MM.1S (cell line): ENCODE data around the gene RPTOR.

ENCODE experiments used
- DNase-seq: peaks from one replicate; pipeline ENCODE4 v3.0.0-alpha.2; 2015
- H2AFZ ChIP-seq: fragments of 300-600 bp; sonication (generic); 2 replicates; pipeline ENCODE4 v1.6.0; 2016; ENCODE audit warnings: antibody characterized with exemption, low read length
- H3F3A ChIP-seq: fragments of 300-600 bp; sonication (generic); 2 replicates; pipeline ENCODE4 v1.6.1; 2016; ENCODE audit warnings: mild to moderate bottlenecking, antibody characterized with exemption, low read length, moderate library complexity, mixed read lengths; ENCODE audit not compliant: insufficient read depth
- H3K27ac ChIP-seq: fragments of 300-600 bp; sonication (generic); 2 replicates; pipeline ENCODE4 v1.5.1; 2016; ENCODE audit warnings: mild to moderate bottlenecking, low read length
- H3K27me3 ChIP-seq: fragments of 300-600 bp; sonication (generic); replicated peaks from 2 replicates; pipeline ENCODE4 v1.6.0; 2016; ENCODE audit warnings: low read length; ENCODE audit not compliant: insufficient read depth
- H3K36me3 ChIP-seq: fragments of 300-600 bp; sonication (generic); replicated peaks from 2 replicates; pipeline ENCODE4 v1.6.1; 2016; ENCODE audit warnings: mild to moderate bottlenecking, low read length, mixed read lengths; ENCODE audit not compliant: insufficient read depth
- H3K4me1 ChIP-seq: fragments of 300-600 bp; sonication (generic); 2 replicates; pipeline ENCODE4 v1.6.1; 2016; ENCODE audit warnings: low read length, mixed read lengths
- H3K4me2 ChIP-seq: fragments of 300-600 bp; sonication (generic); 2 replicates; pipeline ENCODE4 v1.6.0; 2016; ENCODE audit warnings: low read depth, low read length
- H3K4me3 ChIP-seq: fragments of 300-600 bp; sonication (generic); 2 replicates; pipeline ENCODE4 v1.5.1; 2016; ENCODE audit warnings: low read length, mixed read lengths
- H3K79me2 ChIP-seq: fragments of 300-600 bp; sonication (generic); 2 replicates; pipeline ENCODE4 v1.6.1; 2016; ENCODE audit warnings: mixed run types, low read length, mixed read lengths
- H3K9ac ChIP-seq: fragments of 300-600 bp; sonication (generic); 2 replicates; pipeline ENCODE4 v1.6.1; 2016; ENCODE audit warnings: low read length, mixed read lengths
- H3K9me2 ChIP-seq: fragments of 300-600 bp; sonication (generic); replicated peaks from 2 replicates; pipeline ENCODE4 v1.6.1; 2016; ENCODE audit warnings: mild to moderate bottlenecking, low read length, mixed read lengths; ENCODE audit not compliant: insufficient read depth
- H3K9me3 ChIP-seq: fragments of 300-600 bp; sonication (generic); replicated peaks from 2 replicates; pipeline ENCODE4 v1.6.1; 2016; ENCODE audit warnings: mild to moderate bottlenecking, low read length, mixed read lengths; ENCODE audit not compliant: insufficient read depth
- H4K20me1 ChIP-seq: fragments of 300-600 bp; sonication (generic); 2 replicates; pipeline ENCODE4 v1.6.1; 2016; ENCODE audit warnings: mild to moderate bottlenecking, low read length, moderate library complexity, mixed read lengths; ENCODE audit not compliant: insufficient read depth
- EZH2 ChIP-seq: fragments of 300-600 bp; sonication (generic); optimal IDR thresholded peaks from 2 replicates; pipeline ENCODE3; 2017; ENCODE audit warnings: low read depth, mild to moderate bottlenecking, antibody characterized with exemption, low read length, mixed read lengths
- EZH2phosphoT487 ChIP-seq: fragments of 300-600 bp; sonication (generic); IDR thresholded peaks from 2 replicates; pipeline ENCODE4 v1.6.1; 2018; ENCODE audit warnings: antibody characterized with exemption, low read length
- TF ChIP-seq, protein P1 (sequence below): fragments of 300-600 bp; sonication (generic); IDR thresholded peaks from 2 replicates; pipeline ENCODE4 v1.5.1; 2016; ENCODE audit warnings: antibody characterized with exemption, low read length, mixed read lengths

The RPTOR gene

GRCh38 chr17:80825471-80826345, 281.1 kb downstream of the RPTOR start:
- Histone ChIP-seq H3K27ac (no peak overlapping the region), H3K4me1 (peaks cover 8% of the 10 kb centered on the region; the same call in 1 of the 2 replicates), H2AFZ (no peak overlapping the region), H3K9me2 (no peaks in the 10 kb centered on the region), H3F3A (no peaks in the 10 kb centered on the region), H4K20me1 (no peaks in the 10 kb centered on the region), H3K4me3 (no peak overlapping the region), H3K79me2 (no peaks in the 10 kb centered on the region), H3K9ac (no peak overlapping the region), H3K4me2 (no peak overlapping the region), H3K36me3 (no peaks in the 10 kb centered on the region), H3K27me3 (no peaks in the 10 kb centered on the region), H3K9me3 (no peaks in the 10 kb centered on the region)
- no peak for TF ChIP-seq EZH2phosphoT487
- TF ChIP-seq, protein P1, sequence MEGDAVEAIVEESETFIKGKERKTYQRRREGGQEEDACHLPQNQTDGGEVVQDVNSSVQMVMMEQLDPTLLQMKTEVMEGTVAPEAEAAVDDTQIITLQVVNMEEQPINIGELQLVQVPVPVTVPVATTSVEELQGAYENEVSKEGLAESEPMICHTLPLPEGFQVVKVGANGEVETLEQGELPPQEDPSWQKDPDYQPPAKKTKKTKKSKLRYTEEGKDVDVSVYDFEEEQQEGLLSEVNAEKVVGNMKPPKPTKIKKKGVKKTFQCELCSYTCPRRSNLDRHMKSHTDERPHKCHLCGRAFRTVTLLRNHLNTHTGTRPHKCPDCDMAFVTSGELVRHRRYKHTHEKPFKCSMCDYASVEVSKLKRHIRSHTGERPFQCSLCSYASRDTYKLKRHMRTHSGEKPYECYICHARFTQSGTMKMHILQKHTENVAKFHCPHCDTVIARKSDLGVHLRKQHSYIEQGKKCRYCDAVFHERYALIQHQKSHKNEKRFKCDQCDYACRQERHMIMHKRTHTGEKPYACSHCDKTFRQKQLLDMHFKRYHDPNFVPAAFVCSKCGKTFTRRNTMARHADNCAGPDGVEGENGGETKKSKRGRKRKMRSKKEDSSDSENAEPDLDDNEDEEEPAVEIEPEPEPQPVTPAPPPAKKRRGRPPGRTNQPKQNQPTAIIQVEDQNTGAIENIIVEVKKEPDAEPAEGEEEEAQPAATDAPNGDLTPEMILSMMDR = no peak
- no peak for TF ChIP-seq EZH2
- DNase-seq = no peak

- no peaks in the 10 kb centered on the region for H3K79me2 ChIP-seq
- TF ChIP-seq, protein P1 = no peak
- H4K20me1 ChIP-seq = no peaks in the 10 kb centered on the region
- H3K9me2 ChIP-seq = no peaks in the 10 kb centered on the region
- no peaks in the 10 kb centered on the region for H3K36me3 ChIP-seq
- no peaks in the 10 kb centered on the region for H3K27me3 ChIP-seq
- no peaks in the 10 kb centered on the region for H3F3A ChIP-seq
- H3K9me3 ChIP-seq = no peaks in the 10 kb centered on the region
- peaks cover 8% of the 10 kb centered on the region; the same call in 1 of the 2 replicates for H3K4me1 ChIP-seq
- H3K9ac ChIP-seq = no peak overlapping the region
- H2AFZ ChIP-seq = no peak overlapping the region
- DNase-seq = no peak
- no peak overlapping the region for H3K4me3 ChIP-seq
- no peak overlapping the region for H3K4me2 ChIP-seq
- H3K27ac ChIP-seq = no peak overlapping the region
Measured at GRCh38 chr17:80826346-80826954, 281.8 kb downstream of the RPTOR start.

DNA sequence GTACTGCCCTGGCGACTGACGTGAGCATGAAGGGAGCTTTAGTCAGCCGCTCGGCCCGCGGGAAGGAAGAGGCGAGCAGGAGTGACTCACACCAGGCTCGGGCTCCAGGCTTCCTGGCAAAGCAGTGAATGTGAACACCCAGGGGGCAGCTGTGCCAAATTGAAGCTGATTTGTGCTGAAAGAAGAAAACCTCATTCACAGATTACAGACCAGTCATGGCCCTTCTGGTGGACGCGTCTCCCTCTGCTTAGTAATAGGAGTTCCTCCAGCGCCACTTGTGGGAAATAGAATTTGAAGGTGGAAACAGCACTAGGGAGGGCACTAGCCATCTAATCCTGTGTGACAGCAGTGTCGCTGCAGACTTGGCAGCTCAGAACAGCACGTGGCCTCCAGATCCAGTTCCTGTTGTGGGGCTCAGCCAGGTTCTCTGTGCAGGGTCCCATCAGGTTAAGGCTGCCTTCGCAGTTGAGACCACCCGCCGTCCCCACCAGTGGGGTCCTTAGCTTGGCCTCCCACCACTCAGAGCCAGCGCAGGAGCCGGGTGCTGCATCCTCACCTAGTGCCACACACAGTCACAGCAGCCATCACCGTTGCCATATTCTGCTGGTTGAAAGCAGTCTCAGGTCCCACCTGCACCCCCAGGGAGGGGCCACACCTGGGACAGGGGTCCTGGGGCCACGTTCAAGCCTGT, 282.5 kb downstream of the RPTOR start:
- no peak overlapping the region for H3K9ac ChIP-seq
- H3K27ac ChIP-seq = no peak overlapping the region
- H2AFZ ChIP-seq = no peak overlapping the region
- no peak for DNase-seq
- H4K20me1 ChIP-seq = no peaks in the 10 kb centered on the region
- TF ChIP-seq, protein P1 = no peak
- TF ChIP-seq EZH2phosphoT487 (no peak), EZH2 (no peak)
- peaks cover 4% of the 10 kb centered on the region; the same call in 1 of the 2 replicates for H3F3A ChIP-seq
- peaks cover 14% of the 10 kb centered on the region for H3K4me1 ChIP-seq
- no peaks in the 10 kb centered on the region for H3K79me2 ChIP-seq
- no peaks in the 10 kb centered on the region for H3K27me3 ChIP-seq
- no peaks in the 10 kb centered on the region for H3K9me3 ChIP-seq
- H3K4me2 ChIP-seq = no peak overlapping the region
- H3K4me3 ChIP-seq = no peak overlapping the region
- no peaks in the 10 kb centered on the region for H3K9me2 ChIP-seq
- no peaks in the 10 kb centered on the region for H3K36me3 ChIP-seq
